ENCODE data around the gene FNDC7.
"Not testable (repeated sequence)": the region's sequence is repeated elsewhere in the genome, so short reads cannot be mapped to it uniquely, and the experiment has no call there.

The FNDC7 gene

GRCh38 chr1:108699375-108700332 is 13.1 kb upstream of the FNDC7 start:
- H3K4me1 ChIP-seq (ENCODE audit: control insufficient read depth, insufficient read depth, low read length) = no peaks in the 10 kb centered on the region
- CTCF ChIA-PET = interaction anchor here (0.6 kb wide), 1 partner anchor 345 kb away, joined by 5 read pairs; no protein-coding TSS in a partner anchor
- H3K36me3 ChIP-seq (ENCODE audit: control insufficient read depth in 2 of 2, insufficient read depth in 1 of 2, low read length in 2 of 2) = peaks cover 56 to 75% of the 10 kb centered on the region in 2 experiments

DNA sequence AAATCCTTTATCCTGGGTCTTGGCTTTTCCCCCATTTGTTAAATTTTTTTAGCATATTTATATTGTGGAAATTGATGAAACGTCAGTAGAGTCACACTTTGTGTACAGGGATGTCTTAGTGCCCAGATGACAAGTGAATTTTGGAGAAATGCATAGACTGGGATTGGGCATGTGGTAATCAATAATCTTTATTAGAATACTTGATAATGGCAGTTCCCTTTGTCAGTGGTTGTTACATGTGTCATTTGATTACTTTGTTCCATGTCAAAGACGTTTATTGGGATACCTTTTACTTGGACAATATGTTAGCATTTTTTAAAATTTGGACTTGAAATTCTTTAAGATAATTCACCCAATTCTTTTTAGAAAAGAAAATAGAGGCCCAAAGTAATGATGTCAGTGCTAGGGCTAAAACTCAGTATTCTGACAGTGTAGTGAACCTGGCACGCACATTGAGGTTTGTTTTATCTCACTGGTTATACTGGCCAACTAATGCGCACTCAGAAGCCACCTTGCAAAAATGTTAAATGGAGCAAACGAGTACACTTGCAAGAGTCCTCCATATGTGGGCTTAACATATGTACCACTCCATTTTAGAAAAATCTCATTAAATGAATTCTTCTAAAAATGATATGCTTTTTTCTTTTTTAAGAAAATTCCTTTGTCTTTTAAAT is 11.4 kb upstream of the FNDC7 start:
- TF ChIP-seq ZNF654 (tag by site-specific recombination; IDR thresholded peaks at IDR 0.05; ENCODE audit: low read depth) (no peak), ZNF175 (tag by site-specific recombination; IDR thresholded peaks at IDR 0.05) (no peak), ZNF629 (tag by site-specific recombination; IDR thresholded peaks at IDR 0.05) (no peak), ZNF837 (tag by site-specific recombination; IDR thresholded peaks at IDR 0.05) (no peak), ZNF221 (tag by site-specific recombination; IDR thresholded peaks at IDR 0.05; ENCODE audit: borderline replicate concordance) (no peak), ZNF354C (tag by site-specific recombination; IDR thresholded peaks at IDR 0.05; ENCODE audit: borderline replicate concordance, low read depth) (no peak), ZNF830 (tag by site-specific recombination; IDR thresholded peaks at IDR 0.05; ENCODE audit: low read depth) (no peak), ZNF571 (tag by site-specific recombination; IDR thresholded peaks at IDR 0.05) (no peak), EGR2 (tag by site-specific recombination; IDR thresholded peaks at IDR 0.05; ENCODE audit: low read depth) (no peak), PRDM1 (tag by site-specific recombination; IDR thresholded peaks at IDR 0.05) (no peak), KLF16 (tag by site-specific recombination; IDR thresholded peaks at IDR 0.05) (no peak), FEZF1 (tag by site-specific recombination; IDR thresholded peaks at IDR 0.05) (no peak), ZNF473 (tag by site-specific recombination; IDR thresholded peaks at IDR 0.05) (no peak)
- TF ChIP-seq, protein P1, sequence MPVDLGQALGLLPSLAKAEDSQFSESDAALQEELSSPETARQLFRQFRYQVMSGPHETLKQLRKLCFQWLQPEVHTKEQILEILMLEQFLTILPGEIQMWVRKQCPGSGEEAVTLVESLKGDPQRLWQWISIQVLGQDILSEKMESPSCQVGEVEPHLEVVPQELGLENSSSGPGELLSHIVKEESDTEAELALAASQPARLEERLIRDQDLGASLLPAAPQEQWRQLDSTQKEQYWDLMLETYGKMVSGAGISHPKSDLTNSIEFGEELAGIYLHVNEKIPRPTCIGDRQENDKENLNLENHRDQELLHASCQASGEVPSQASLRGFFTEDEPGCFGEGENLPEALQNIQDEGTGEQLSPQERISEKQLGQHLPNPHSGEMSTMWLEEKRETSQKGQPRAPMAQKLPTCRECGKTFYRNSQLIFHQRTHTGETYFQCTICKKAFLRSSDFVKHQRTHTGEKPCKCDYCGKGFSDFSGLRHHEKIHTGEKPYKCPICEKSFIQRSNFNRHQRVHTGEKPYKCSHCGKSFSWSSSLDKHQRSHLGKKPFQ (tag by site-specific recombination; IDR thresholded peaks at IDR 0.05) = no peak
- Histone ChIP-seq H3K4me1 (ENCODE audit: control insufficient read depth, insufficient read depth, low read length) (no peaks in the 10 kb centered on the region), H3K36me3 (ENCODE audit: control insufficient read depth in 2 of 2, insufficient read depth in 1 of 2, low read length in 2 of 2) (peaks cover 50 to 60% of the 10 kb centered on the region in 2 experiments), H3K27ac (ENCODE audit: extremely low read depth, low read depth, low read length) (no peak overlapping the region), H3K9me3 (ENCODE audit: control insufficient read depth, insufficient read depth, low read depth, low read length) (no peaks in the 10 kb centered on the region), H3K4me3 (ENCODE audit: low read depth, low read length) (no peak overlapping the region)
- ChIA-PET POLR2A (interaction anchor here (4.8 kb wide), 1 partner anchor 9 kb away, joined by 33 read pairs; the partner anchor contains the start of gene PRPF38B), CTCF (interaction anchor here (0.6 to 1.3 kb wide), 3 partner anchors 197 to 701 kb away, joined by 3 read pairs; no protein-coding TSS in a partner anchor)

More at GRCh38 chr1:108699375-108700332, 13.1 kb upstream of the FNDC7 start:
- TF ChIP-seq YY1 (tag by site-specific recombination; IDR thresholded peaks at IDR 0.05) (no peak), ZNF366 (tag by site-specific recombination; conservative IDR thresholded peaks at IDR 0.05) (peak; percentile 43; the same call in 1 of the 2 replicates), ZNF596 (tag by site-specific recombination; IDR thresholded peaks at IDR 0.05) (peak; percentile 84), OVOL3 (tag by site-specific recombination; IDR thresholded peaks at IDR 0.05) (no peak), PRDM1 (tag by site-specific recombination; IDR thresholded peaks at IDR 0.05) (peak; percentile 95)
- Histone ChIP-seq H3K9me3 (ENCODE audit: control insufficient read depth, insufficient read depth, low read depth, low read length) (no peaks in the 10 kb centered on the region), H3K4me3 (ENCODE audit: low read depth, low read length) (no peak overlapping the region), H3K27ac (ENCODE audit: extremely low read depth, low read depth, low read length) (no peak overlapping the region)
- POLR2A ChIA-PET = interaction anchor here (0.6 kb wide), 1 partner anchor 40 kb away, joined by 4 read pairs; no protein-coding TSS in a partner anchor

DNA sequence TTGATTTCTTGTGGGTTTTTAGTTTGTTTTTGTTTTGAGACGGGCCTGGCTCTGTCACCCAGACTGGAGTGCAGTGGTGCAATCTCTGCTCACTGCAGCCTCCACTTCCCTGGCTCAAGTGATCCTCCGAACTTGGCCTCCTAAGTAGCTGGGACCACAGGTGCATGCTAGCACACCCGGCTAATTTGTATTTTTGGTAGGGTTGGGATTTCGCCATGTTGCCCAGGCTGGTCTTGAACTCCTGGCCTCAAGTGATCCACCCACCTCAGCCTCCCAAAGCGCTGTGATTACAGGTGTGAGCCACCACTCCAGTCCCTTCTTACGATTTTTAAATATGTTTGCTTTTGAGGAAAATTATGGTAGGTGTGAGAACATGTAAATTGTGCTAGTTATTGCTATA is 10.6 kb upstream of the FNDC7 start:
- not testable (repeated sequence) for H3K4me1 ChIP-seq (ENCODE audit: control insufficient read depth, insufficient read depth, low read length); H3K4me3 ChIP-seq (ENCODE audit: low read depth, low read length); H3K9me3 ChIP-seq (ENCODE audit: control insufficient read depth, insufficient read depth, low read depth, low read length); H3K27ac ChIP-seq (ENCODE audit: extremely low read depth, low read depth, low read length)
- ChIA-PET POLR2A (interaction anchor here (0.8 to 4.8 kb wide), 3 partner anchors 10 to 19 kb away, joined by 3 to 33 read pairs (median 3); partner anchors contain the start of gene PRPF38B), CTCF (interaction anchor here (0.6 to 1.3 kb wide), 3 partner anchors 14 to 197 kb away, joined by 3 read pairs; no protein-coding TSS in a partner anchor)
- H3K36me3 ChIP-seq (ENCODE audit: control insufficient read depth in 2 of 2, insufficient read depth in 1 of 2, low read length in 2 of 2) = peaks cover 42 to 52% of the 10 kb centered on the region in 2 experiments

Data from HEK293 (cell line).